CD4-positive, alpha-beta T cell treated with Interleukin-6 for 4 hours (primary cell): ENCODE results near the gene POLK.
"Not testable (repeated sequence)": the region's sequence is repeated elsewhere in the genome, so short reads cannot be mapped to it uniquely, and the experiment has no call there.

Experiments
- DNase-seq: peaks from one replicate; pipeline ENCODE4 v3.0.0-alpha.2; 2020; ENCODE audit warnings: mixed read lengths

The POLK gene

DNA sequence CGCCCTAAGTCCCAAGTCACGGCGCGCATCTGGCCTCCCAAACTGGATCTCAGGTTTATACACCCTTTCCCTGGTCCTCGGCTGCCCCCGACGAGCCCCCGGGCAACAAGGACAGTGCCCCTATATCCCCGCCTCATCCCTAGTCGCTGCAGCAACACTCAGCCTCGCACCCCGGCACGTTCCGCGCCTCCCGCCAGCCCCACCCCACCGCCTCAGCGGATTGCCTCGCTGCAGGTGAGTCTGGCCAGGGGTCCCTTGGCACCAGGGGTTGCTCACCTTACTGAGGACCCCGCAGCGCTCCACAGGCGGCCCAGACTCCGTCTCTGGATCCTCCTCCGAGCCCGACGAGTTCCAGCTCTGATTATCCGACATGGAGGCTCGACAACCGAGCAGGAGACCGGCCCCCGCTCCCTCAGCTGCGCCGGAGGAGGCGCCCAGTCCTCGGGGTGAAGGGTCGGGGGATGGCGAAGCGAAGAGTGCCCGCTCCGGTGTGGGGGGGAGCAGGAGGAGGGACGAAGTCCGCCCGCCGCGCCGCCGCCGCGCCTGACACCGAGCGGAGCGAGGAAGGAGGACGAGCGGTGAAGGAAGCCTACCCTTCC, 756 bp upstream of the POLK start:
- DNase-seq, result peak; percentile 32

DNA sequence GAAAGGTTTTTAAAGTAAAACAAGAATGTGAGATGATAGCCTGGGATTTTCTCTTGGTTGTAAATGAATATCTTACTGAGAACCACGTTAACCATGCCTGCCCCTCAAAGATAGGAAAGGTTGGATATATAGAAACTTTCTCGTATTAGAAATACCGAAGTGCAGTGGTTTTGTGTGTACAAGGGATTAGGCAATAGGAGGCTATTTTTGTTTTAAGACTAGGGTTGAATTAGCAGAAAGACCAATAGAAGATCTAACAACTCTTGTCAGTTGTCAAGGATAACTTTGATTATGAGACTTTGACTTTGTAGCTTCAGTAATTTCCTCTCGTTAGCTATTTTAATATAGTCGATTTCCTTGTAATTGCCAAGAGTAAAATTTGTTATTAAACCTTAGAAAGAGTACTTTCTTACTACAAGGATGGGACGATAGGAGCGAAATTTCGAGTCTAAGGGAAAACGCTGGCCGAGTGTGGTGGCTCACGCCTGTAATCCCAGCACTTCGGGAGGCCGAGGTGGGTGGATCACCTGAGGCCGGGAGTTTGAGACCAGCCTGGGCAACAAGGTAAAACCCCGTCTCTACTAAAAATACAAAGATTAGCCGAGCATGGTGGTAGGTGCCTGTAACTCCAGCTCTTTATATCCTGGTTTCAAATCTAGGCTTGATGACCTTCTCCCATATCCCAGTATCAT, 838 bp downstream of the POLK start:
- no peak for DNase-seq

DNA sequence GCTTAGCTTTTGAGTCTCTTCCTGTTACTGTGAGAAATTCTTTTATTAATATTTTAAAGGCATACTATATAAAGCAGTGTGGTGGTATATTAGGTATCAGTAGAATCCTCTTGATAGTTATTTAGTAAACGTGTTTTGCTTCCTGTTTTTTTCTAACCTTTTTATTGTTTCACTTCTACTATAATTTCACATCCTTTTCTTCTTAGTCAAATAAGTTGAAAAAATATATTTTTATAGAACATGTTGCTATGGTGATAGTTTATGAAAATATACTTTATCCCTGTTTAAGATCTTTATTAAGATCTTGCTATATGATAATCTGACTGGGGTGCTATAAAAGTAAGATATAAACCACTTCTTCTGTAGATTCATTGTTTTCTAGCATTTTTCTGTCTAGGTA, 2.1 kb downstream of the POLK start:
- DNase-seq, result no peak

DNA sequence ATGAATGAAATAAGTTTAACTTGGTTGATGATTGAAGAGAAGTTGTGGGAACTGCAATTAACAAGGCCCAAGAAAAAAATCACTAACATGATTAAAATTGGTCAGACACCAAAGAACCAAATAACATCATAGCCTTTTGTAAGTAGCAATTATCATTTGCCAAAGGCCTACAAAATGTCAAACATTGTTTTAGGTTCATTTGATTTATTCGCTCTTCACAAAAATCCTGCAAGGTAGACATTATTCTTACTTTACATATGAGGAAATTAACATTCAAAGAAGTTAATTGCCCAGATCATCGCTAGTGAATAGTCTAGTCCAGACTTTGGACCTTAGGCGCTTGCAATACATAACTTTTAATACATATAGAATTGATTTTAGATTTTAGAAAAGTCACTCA, 2.6 kb downstream of the POLK start:
- DNase-seq, result no peak

DNA sequence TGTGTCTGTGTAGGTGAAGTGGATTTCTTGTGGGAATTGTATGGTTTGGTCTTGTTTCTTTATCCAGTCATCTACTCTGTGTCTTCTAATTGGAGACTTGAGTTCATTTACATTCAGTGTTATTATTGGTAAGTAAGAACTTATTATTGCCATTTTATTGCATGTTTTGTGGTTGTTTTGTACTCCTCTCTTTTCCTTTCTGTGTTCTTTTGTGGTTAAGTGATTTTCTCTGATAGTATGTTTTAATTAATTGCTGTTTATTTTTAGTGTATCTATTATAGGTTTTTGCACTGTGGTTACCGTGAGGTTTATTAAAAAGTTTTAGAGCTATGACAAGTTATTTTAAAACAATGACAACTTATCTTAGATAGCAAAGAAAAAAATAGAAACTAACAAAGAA, 8.1 kb downstream of the POLK start:
- no peak for DNase-seq

DNA sequence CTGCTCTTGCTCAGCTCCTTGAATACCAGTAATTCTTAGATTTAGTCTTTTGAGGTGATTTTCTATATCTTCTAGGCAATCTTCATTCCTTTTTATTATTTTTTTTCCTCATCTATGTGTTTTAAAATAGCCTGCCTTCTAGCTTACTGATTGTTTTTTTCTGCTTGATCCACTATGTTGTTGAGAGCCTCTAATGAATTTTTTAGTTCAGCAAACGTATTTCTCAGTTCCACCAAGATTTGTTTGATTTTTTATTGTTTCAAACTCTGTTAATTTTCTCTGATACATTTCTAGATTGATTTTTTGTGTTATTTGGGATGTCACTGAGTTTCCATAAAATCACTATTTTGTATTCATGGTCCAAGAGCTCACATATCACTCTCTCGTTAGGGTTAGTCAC, 9.5 kb downstream of the POLK start:
- DNase-seq, result no peak

DNA sequence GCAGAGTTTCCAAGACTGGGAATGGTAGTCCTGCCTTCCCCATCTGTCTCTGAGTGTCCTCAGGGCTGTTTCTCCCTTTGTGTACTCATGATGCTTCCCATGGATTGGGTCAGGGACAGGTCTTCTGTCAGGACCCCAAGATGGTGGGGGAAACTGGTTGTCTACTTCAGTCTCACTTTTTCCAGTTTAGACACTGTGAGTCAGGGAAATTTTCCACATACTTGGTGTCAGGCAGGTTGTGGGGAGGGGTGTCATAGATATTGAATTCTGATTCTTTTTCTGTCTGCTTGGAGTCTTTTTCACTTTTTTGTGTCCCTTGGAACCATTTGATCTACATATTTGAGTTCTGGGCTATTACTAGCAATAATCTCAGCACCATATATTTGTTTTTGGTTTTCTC, 10.3 kb downstream of the POLK start:
- DNase-seq, result no peak

DNA sequence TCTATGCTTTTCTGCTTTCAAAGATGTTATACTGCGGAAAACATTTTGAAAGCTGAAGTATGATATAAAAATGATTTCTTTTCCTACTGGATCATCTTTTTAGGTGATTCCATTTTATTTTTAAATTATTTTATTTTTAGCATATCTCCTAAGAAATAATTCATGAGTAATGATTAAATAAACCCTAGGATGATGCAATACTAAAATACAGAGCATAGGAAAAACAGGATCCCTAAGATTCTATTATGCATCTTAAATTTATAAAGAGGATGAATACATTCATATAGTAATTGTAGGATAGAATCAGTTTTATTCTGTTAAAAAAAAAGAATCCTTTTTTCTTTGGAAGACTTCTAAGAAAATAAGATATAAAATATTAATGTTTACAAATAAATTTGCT, 10.9 kb downstream of the POLK start:
- no peak for DNase-seq

DNA sequence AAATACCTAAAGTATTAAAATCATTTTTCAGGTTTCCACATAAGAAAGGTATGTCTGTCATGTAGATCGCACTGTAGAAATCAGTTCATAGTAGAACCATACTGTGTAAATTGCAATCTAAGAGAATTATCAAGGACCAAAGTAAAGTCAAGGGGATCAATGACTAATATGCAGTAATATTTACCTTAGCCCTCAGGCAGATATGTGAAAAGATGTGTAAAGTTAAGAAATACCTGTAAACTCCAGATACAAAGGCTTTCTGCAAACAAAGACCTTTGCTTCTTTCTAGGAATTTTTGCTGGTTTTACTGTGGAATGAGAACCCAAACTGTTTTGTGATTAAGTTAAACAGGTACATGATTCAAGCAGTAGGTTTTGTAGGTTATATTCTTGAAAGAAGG, 11.6 kb downstream of the POLK start:
- no peak for DNase-seq

DNA sequence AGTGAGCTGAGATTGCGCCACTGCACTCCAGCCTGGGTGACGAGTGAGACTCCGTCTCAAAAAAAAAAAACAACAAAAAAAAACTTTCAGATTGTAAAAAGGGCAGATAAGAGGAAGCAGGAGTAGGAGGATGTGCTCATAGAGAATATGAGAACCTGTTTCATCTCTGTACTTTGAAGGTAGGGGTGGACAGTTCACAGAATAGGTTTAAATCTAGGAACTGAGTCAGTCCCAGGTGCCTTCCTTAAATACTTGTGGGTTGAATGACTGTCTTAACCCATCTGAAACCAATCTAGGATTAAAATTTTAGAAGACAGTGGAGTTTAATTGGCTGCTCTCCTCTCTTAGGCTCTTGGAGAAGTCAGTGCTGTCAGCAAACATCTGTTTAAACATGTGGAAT, 12.4 kb downstream of the POLK start:
- DNase-seq, result no peak

DNA sequence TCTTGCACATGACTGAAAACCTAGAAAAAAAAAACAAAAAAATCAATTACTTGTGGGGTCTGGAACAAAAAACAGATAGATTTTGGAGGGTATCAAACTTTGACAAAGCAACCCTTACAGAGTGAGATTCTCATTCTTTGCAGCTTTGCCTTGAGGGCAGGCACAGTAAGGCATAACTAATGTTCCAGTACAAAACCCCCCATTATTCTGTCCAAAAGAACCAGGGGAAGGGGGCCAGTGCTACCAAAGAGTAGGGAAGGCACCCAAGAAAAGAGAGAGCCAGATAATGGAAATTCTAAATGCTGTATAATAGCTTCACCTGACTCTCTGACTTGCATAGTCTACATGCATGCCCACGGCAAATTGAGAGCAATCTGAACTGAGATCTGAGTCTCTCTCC, 12.9 kb downstream of the POLK start:
- no peak for DNase-seq

DNA sequence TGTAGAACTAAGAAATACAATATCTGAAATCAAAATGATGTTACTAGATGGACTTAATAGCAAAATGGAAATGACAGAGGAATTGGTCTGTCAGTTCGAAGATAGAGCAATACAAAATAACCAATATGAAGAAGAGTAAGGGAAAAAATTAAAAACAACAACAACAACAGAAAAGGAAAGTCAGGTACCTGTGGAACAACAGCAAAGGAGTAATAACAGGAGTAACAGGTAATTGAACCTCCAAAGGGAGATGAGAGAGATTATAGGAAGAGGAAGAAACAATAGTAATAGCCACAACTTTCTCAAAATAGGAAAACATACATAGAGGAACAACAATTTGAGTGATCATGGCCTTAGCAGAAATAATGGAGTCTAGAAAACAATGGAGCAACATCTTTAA, 13.7 kb downstream of the POLK start:
- no peak for DNase-seq

DNA sequence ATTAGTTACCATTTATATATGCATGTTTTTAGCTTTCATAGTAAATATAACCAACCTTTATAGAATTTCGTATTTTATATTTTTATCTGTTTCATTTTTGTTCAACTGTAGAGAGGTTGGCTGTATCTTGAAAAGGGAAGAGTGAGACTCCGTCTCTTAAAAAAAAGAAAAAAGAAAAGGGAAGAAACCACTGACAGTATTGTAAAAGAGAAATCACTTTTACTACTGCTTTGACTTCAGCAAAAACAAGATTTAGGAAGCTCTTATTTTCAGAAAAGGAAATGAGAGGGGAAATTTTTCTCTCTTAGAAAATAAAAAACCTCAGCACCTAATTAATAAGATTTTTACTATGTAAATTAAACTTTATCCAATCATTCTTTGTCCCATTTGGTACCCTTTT, 14.4 kb downstream of the POLK start:
- no peak for DNase-seq

DNA sequence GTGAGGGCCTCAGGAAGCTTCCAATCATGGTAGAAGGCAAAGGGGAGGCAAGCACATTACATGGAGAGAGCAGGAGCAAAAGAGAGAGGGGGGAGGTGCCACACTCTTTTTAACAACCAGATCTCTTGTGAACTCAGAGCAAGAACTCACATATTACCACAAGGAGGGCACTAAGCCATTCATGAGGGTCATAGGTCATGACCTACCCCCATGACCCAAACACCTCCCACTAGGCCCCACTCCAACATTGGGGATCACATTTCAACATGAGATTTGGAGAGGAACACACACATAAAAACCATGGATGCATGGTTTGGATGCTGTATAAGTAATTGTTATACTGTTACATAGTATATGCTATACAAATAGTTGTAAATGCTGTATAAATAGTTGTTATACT, 17.5 kb downstream of the POLK start:
- no peak for DNase-seq

DNA sequence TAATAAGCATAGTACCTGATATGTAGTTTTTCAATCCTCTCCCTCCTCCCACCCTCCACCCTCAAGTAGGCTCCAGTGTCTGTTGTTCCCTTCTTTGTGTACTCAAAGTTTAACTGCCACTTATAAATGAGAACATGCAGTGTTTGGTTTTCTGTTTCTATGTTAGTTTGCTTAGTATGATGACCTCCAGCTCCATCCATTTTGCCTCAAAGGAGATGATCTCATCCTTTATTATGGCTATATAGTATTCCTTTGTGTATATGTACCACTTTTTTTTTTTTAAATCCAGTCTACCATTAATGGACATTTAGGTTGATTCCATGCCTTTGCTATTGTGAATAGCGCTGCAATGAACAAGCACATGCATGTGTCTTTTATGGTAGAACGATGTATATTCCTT, 20.5 kb downstream of the POLK start:
- no peak for DNase-seq

DNA sequence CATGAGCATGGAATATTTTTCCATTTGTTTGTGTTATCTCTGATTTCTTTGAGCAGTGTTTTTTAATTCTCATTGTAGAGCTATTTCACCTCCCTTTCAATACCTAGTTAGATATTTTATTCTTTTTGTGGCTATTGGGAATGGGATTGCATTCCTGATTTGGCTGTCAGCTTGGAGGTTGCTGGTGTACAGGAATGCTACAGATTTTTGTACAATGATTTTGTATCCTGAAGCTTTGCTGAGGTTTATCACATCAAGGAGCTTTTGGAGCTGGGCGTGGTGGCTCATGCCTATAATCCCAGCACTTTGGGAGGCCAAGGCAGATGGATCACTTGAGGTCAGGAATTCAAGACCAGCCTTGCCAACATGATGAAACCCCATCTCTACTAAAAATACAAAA, 22.0 kb downstream of the POLK start:
- DNase-seq, result not testable (repeated sequence)

DNA sequence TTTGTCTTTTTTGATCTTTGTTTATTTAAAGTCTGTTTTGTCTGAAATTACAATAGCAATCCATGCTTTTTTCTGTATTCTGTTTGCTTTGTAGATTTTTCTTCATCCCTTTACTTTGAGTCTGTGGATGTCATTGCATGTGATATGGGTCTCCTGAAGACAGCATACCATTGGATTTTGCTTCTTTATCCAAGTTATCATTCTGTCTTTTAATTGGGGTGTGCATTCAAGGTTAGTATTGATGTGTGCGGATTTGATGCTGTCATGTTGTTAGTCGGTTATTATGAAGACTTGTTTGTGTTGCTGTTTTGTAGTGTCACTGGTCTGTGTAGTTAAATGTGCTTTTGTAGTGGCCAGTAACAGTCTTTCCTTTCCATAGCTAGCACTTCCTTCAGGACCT, 23.0 kb downstream of the POLK start:
- no peak for DNase-seq

DNA sequence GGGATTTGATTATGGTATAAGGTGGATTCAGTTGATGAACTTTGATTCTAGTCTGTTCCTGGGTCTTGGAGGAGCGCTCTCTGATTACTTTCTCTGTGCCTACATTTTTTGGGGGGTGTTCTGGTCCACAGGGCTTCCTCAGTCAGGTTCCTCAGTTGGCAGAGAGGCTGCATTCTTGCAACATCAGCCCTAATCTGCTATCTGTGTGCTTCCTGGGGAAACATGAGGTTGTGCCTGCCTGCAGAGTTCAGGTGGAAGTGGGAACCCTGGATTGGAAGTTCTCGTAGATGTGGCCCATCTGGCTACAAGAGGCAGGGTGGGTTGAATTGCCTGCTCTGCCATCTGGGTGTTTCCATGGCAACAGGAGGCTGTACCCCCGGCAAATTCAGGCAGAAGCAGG, 24.5 kb downstream of the POLK start:
- no peak for DNase-seq

DNA sequence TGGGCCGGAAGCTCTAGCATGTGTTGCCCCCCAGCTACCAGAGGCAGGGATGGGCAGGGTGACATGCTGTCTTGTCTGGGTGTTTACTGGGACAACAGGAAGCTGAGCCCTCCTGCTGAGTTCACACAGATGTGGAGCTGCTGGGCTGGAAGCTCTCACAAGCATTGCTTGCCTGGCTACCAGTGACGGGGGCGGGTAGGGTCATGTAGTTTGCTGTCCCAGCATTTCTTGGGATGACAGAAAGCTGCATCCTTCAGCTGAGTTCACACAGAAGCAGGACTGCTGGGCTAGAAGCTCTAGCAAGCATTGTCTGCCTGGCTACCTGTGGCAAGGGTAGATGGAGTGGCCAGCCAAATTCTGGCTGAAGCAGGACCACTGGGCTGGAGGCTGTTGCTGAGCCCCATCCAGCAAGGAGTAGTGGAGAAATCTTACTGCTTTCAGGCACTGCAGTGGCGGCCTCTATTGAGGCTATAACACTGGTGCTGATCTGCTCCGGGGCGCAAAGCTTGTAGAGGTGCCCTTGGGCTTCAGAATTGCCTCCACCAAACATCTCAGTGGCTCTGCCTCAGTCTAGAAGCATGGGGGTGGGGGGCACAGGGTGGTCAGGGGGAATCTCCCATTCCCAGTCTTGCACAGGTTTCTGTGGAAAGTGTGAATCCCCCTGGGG, 25.1 kb downstream of the POLK start:
- no peak for DNase-seq

DNA sequence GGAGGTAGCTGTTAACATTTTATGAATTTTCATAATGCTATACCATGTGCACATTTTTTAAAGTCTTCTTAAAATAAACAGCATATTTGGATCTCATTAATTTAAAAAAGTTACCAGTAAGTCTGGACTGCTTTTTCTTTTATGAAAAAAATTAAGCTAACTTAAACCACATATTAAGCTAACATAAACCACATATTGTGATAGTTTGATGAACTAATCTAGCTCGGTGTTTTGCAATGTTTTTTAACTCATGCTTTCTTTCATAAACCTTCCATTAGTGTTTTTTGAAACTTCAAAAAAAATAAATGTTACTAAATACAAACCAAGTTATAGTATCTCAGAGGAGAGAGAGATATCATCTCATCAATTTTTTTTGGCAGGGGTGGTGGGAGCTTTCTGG, 26.5 kb downstream of the POLK start:
- no peak for DNase-seq

DNA sequence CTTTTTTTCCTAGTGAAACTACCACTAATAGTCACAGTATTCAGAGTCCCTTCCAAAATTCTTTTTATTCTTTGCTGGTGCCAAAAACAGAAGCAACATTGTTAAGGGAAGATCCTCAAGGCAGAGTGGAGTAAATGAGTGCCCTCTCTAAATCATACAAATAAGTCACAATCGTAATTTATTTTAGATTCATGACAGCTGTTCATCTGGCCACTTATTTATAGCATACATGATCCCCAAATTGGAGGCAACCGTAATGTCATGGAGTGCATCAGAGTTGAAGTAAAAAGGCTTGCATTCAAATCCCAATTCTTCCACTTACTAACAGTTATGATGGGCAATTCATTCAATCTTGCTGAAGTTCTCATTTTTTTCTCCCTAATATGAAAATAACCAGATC, 33.4 kb downstream of the POLK start:
- DNase-seq, result no peak

DNA sequence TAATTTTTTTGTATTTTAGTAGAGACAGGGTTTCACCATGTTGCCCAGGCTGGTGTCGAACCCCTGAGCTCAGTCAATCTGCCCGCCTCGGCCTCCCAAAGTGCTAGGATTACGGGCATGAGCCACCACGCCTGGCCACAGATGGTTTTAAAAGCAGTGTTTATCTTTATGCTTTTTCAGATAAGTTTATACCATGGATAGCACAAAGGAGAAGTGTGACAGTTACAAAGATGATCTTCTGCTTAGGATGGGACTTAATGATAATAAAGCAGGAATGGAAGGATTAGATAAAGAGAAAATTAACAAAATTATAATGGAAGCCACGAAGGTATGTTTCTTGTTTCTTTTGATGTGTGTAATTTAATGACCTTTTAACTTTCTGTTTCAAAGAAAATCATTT, 35.1 kb downstream of the POLK start:
- no peak for DNase-seq

DNA sequence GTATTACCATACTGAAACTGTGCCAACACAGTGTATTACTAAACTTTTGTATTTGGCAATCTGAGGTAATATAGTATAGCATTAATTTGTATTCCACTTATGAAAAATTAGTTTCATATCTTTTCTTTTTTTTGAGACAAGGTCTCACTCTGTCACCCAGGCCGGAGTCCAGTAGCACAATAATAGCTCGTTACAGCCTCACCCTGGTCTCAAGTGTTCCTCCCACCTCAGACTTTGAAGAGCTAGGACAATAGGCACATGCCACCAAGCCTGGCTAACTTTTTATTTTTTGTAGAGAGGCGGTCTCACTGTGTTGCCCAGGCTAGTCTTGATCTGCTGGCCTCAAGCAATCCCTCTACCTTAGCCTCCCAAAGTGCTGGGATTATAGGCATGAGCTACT, 36.1 kb downstream of the POLK start:
- DNase-seq, result no peak

DNA sequence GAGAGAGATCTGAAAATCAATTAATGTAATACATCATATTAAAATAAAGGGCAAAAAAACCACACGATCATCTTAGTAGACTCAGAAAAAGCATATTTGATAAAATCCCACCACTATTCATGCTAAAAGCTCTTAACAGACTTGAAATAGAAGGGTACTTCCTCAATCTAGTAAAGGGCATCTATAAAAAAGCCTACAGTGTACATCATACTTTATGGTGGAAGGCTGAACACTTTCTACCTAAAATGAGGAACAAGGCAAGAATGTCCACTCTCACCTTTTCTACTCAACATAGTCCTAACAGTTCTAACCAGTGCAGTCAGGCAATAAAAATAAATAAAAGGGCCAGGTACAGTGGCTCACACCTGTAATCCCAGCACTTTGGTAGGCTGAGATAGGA, 38.9 kb downstream of the POLK start:
- DNase-seq, result no peak

DNA sequence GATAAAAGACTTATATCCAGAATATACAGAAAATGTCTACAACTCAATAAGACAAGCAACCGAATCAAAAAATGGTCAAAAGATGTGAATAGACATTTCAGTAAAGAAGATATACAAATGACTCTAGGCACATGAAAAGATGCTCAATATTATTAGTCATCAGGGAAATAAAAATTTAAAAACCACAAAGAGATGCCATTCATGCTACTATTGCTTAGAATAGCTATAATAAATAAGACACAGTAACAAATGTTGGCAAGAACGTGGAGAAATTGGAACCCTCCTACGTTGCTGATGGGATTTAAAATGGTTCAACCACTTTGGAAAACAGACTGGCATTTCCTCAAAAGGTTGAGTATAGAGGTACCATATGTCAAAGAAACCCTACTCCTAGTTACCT, 39.8 kb downstream of the POLK start:
- DNase-seq, result no peak
